GM23248 (cell line): Measurements from ENCODE around the gene SKAP1. TPM values are rescaled to one million over a fixed set of nuclear protein-coding genes. Genes with fewer than 3 reads are reported as not detected.
"Not testable (repeated sequence)": the region's sequence is repeated elsewhere in the genome, so short reads cannot be mapped to it uniquely, and the experiment has no call there.

ENCODE experiments used
- DNase-seq: peaks from one replicate; pipeline ENCODE4 v3.0.0-alpha.2; 2015
- H2AFZ ChIP-seq: fragments of 200-600 bp; sonication (generic); 2 replicates; pipeline ENCODE4 v1.6.1; 2016; ENCODE audit warnings: antibody characterized with exemption
- H3F3A ChIP-seq: fragments of 200-600 bp; sonication (generic); 2 replicates; pipeline ENCODE4 v1.6.1; 2016; ENCODE audit warnings: mild to moderate bottlenecking, antibody characterized with exemption, mixed run types; ENCODE audit not compliant: insufficient read depth
- H3K27ac ChIP-seq: fragments of 200-600 bp; sonication (generic); 2 replicates; pipeline ENCODE4 v1.5.1; 2016; ENCODE audit warnings: mild to moderate bottlenecking
- H3K27me3 ChIP-seq: fragments of 200-600 bp; sonication (generic); replicated peaks from 2 replicates; pipeline ENCODE4 v1.6.1; 2016; ENCODE audit warnings: mild to moderate bottlenecking; ENCODE audit not compliant: insufficient read depth
- H3K36me3 ChIP-seq: fragments of 200-600 bp; sonication (generic); 2 replicates; pipeline ENCODE4 v1.6.1; 2016; ENCODE audit warnings: low read depth, mild to moderate bottlenecking
- H3K4me1 ChIP-seq: fragments of 200-600 bp; sonication (generic); 2 replicates; pipeline ENCODE4 v1.6.1; 2016; ENCODE audit warnings: mild to moderate bottlenecking; ENCODE audit not compliant: insufficient read depth
- H3K4me2 ChIP-seq: fragments of 200-600 bp; sonication (generic); one replicate; pipeline ENCODE4 v1.6.1; 2016; ENCODE audit warnings: mild to moderate bottlenecking; ENCODE audit not compliant: unreplicated experiment
- H3K4me3 ChIP-seq: fragments of 200-600 bp; sonication (generic); 2 replicates; pipeline ENCODE4 v1.5.1; 2016; ENCODE audit warnings: mild to moderate bottlenecking
- H3K79me2 ChIP-seq: fragments of 200-600 bp; sonication (generic); 2 replicates; pipeline ENCODE4 v1.6.1; 2016; ENCODE audit warnings: mild to moderate bottlenecking; ENCODE audit not compliant: insufficient read depth
- H3K9ac ChIP-seq: fragments of 200-600 bp; sonication (generic); 2 replicates; pipeline ENCODE4 v1.6.1; 2016; ENCODE audit warnings: mild to moderate bottlenecking
- H3K9me2 ChIP-seq: fragments of 200-600 bp; sonication (generic); 2 replicates; pipeline ENCODE4 v1.6.1; 2016; ENCODE audit warnings: mixed run types, mild to moderate bottlenecking, moderate library complexity; ENCODE audit not compliant: insufficient read depth
- H3K9me3 ChIP-seq: fragments of 200-600 bp; sonication (generic); one replicate; pipeline ENCODE4 v1.6.1; 2017; ENCODE audit warnings: low read depth
- H4K20me1 ChIP-seq: fragments of 200-600 bp; sonication (generic); 2 replicates; pipeline ENCODE4 v1.6.0; 2016; ENCODE audit not compliant: insufficient read depth
- EZH2 ChIP-seq: fragments of 200-600 bp; sonication (generic); IDR thresholded peaks from 2 replicates; pipeline ENCODE4 v1.6.1; 2018; ENCODE audit warnings: antibody characterized with exemption, mild to moderate bottlenecking; ENCODE audit not compliant: insufficient read depth, poor library complexity, severe bottlenecking
- EZH2phosphoT487 ChIP-seq: fragments of 200-600 bp; sonication (generic); IDR thresholded peaks from 2 replicates; pipeline ENCODE4 v1.6.1; 2018; ENCODE audit warnings: antibody characterized with exemption, moderate library complexity, mild to moderate bottlenecking, low read depth; ENCODE audit not compliant: insufficient read depth
- WGBS, 2 experiments: methylation state at CpG; one replicate each; pipeline ENCODE4 v1.1.6; 2015 to 2017; ENCODE audit warnings: low lambda C conversion rate in 2 of 2, low coverage in 1 of 2; ENCODE audit errors: missing lambda C conversion rate in 2 of 2; 5-methylcytosine and 5-hydroxymethylcytosine counted together
- in situ Hi-C: fragments of 300-500 bp; cut with MboI; formaldehyde crosslinking; loops from 2 replicates; pipeline ENCODE4 v1.15.0; 2020
- polyA plus RNA-seq: library from polyadenylated mRNA; unstranded; fragments of >200 nt; fragmentation: Nextera tagmentation; extraction: Ambion mirVana; gene quantifications from 2 replicates; pipeline ENCODE4 v1.2.1, GENCODE V29; 2016
- total RNA-seq: library from RNA; depleted of rRNA; stranded (reverse); fragments of >200 nt; shearing (Covaris generic); gene quantifications from 2 replicates; pipeline ENCODE4 v1.2.3, GENCODE V29; 2014

Gene SKAP1
- total and polyA plus RNA-seq, 2 experiments from 2014 or later: not detected

DNA sequence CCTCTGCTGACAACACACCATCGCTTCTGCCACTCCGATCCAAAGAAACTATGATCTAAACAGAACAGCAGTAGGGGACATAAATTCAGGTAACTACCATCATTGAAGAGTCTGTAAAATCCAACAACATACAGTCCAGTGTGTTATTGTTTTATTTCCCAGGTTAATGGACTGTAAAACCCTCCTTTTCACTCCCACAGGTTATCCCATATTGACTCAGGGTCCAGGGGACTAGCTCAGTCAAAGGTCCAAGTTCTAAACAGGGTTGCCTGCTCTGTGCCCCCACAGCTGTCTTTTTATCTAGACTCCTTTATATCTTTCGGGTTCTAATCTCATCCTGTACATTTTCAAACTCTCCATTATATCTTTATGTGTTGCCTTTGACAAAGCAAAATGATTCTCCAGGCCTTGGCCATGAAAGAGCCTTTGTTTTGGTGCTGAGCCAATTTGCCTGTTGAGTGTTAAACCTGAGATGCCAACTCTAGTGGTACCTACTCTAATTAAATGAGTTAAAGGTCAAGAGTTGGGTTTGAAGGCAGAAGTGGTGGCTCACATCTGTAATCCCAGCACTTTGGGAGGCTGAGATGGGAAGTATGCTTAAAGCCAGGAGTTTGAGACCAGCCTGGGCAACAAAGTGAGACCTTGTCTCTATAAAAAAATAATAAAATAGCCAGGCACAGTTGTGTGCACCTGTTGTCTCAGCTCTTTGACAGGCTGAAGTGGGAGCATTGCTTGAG, 242.0 kb downstream of the SKAP1 start:
- H3K4me2 ChIP-seq: no peak overlapping the region
- in situ Hi-C loops: no loop called here
- TF ChIP-seq EZH2 (no peak), EZH2phosphoT487 (no peak)
- no peaks in the 10 kb centered on the region for H3F3A ChIP-seq
- no peaks in the 10 kb centered on the region for H3K9me3 ChIP-seq
- DNase-seq: no peak
- H3K79me2 ChIP-seq: no peaks in the 10 kb centered on the region
- H3K4me3 ChIP-seq: no peak overlapping the region
- no peaks in the 10 kb centered on the region for H4K20me1 ChIP-seq
- H3K9ac ChIP-seq: no peak overlapping the region
- no peaks in the 10 kb centered on the region for H3K36me3 ChIP-seq
- no peak overlapping the region for H2AFZ ChIP-seq
- peaks cover 73% of the 10 kb centered on the region for H3K27me3 ChIP-seq
- H3K27ac ChIP-seq: no peak overlapping the region
- H3K4me1 ChIP-seq: no peaks in the 10 kb centered on the region
- no peaks in the 10 kb centered on the region for H3K9me2 ChIP-seq
- 70 to 74% methylated on average over 3 of the region's 3 CpGs for WGBS, 2 experiments

- H3K4me1 ChIP-seq, H3F3A ChIP-seq, H3K9me2 ChIP-seq, in situ Hi-C loops, H3K4me3 ChIP-seq, DNase-seq, H3K79me2 ChIP-seq, H3K9ac ChIP-seq, H3K9me3 ChIP-seq, H3K36me3 ChIP-seq, H4K20me1 ChIP-seq, H3K4me2 ChIP-seq, H2AFZ ChIP-seq, H3K27ac ChIP-seq: not testable (repeated sequence)
- peaks cover 83% of the 10 kb centered on the region for H3K27me3 ChIP-seq
- WGBS, 2 experiments: 77 to 80% methylated on average over 5 of the region's 5 CpGs
These were observed 243.7 kb downstream of the SKAP1 start for GRCh38 chr17:48186317-48186716.

- in situ Hi-C loops: no loop called here
- no peak overlapping the region for H3K9ac ChIP-seq
- 42 to 47% methylated on average over 6 of the region's 6 CpGs for WGBS, 2 experiments
- H3K4me3 ChIP-seq: no peak overlapping the region
- H3K9me2 ChIP-seq: no peaks in the 10 kb centered on the region
- H3K9me3 ChIP-seq: no peaks in the 10 kb centered on the region
- no peaks in the 10 kb centered on the region for H3K79me2 ChIP-seq
- H3K27ac ChIP-seq: no peak overlapping the region
- TF ChIP-seq EZH2phosphoT487 (no peak), EZH2 (no peak)
- H3K36me3 ChIP-seq: no peaks in the 10 kb centered on the region
- H2AFZ ChIP-seq: no peak overlapping the region
- peaks cover 92% of the 10 kb centered on the region for H3K27me3 ChIP-seq
- no peak for DNase-seq
- no peaks in the 10 kb centered on the region for H3F3A ChIP-seq
- no peaks in the 10 kb centered on the region for H3K4me1 ChIP-seq
- H3K4me2 ChIP-seq: no peak overlapping the region
- H4K20me1 ChIP-seq: no peaks in the 10 kb centered on the region
These were observed 245.3 kb downstream of the SKAP1 start for GRCh38 chr17:48184721-48185120.

GRCh38 chr17:48181653-48182052, 248.4 kb downstream of the SKAP1 start:
- DNase-seq: peak; percentile 36
- Histone ChIP-seq H3K9me2 (no peaks in the 10 kb centered on the region), H3K27ac (no peak overlapping the region), H3K36me3 (no peaks in the 10 kb centered on the region), H3K9me3 (no peaks in the 10 kb centered on the region), H3K79me2 (no peaks in the 10 kb centered on the region), H2AFZ (no peak overlapping the region), H3K4me1 (no peaks in the 10 kb centered on the region), H3K4me3 (no peak overlapping the region), H3K27me3 (peaks cover 78% of the 10 kb centered on the region), H3F3A (no peaks in the 10 kb centered on the region), H3K4me2 (no peak overlapping the region), H4K20me1 (no peaks in the 10 kb centered on the region), H3K9ac (no peak overlapping the region)
- WGBS, 2 experiments: 0% methylated on average over 1 of the region's 1 CpG
- in situ Hi-C loops: no loop called here
- TF ChIP-seq EZH2: no peak
